ENCODE measurements around the gene CCBE1. TPM values are rescaled to one million over a fixed set of nuclear protein-coding genes. Genes with fewer than 3 reads are reported as not detected.

The CCBE1 gene
- total RNA-seq, 2 experiments from 2014 or later = not detected

GRCh38 chr18:59571902-59572301 lies 125.3 kb downstream of the CCBE1 start:
- no peak overlapping the region for H3K27ac Mint-ChIP-seq

GRCh38 chr18:59570796-59571195 lies 126.4 kb downstream of the CCBE1 start:
- H3K4me1 Mint-ChIP-seq = no peaks in the 10 kb centered on the region
- no peak overlapping the region for H3K27ac Mint-ChIP-seq
- no peak for DNase-seq
- no peaks in the 10 kb centered on the region for H3K36me3 Mint-ChIP-seq (ENCODE audit: low read depth)
- H3K27me3 Mint-ChIP-seq = peaks cover 7% of the 10 kb centered on the region
- H3K4me3 Mint-ChIP-seq = no peak overlapping the region
- CTCF ChIA-PET = no interaction called here
- POLR2A ChIA-PET = no interaction called here
- no peaks in the 10 kb centered on the region for H3K9me3 Mint-ChIP-seq

More at GRCh38 chr18:59571902-59572301, 125.3 kb downstream of the CCBE1 start:
- Mint-ChIP-seq H3K9me3 (no peaks in the 10 kb centered on the region), H3K27me3 (peaks cover 7% of the 10 kb centered on the region), H3K4me1 (no peaks in the 10 kb centered on the region), H3K36me3 (ENCODE audit: low read depth) (no peaks in the 10 kb centered on the region), H3K4me3 (no peak overlapping the region)
- CTCF ChIA-PET = no interaction called here
- no peak for DNase-seq
- POLR2A ChIA-PET = no interaction called here

GRCh38 chr18:59570101-59570775 lies 127.0 kb downstream of the CCBE1 start:
- no peak overlapping the region for H3K27ac Mint-ChIP-seq
- H3K4me3 Mint-ChIP-seq = no peak overlapping the region
- DNase-seq = no peak
- H3K36me3 Mint-ChIP-seq (ENCODE audit: low read depth) = no peaks in the 10 kb centered on the region
- ChIA-PET POLR2A (no interaction called here), CTCF (no interaction called here)
- H3K27me3 Mint-ChIP-seq = peaks cover 7% of the 10 kb centered on the region
- no peaks in the 10 kb centered on the region for H3K4me1 Mint-ChIP-seq
- H3K9me3 Mint-ChIP-seq = no peaks in the 10 kb centered on the region

GRCh38 chr18:59569390-59569791 lies 127.8 kb downstream of the CCBE1 start:
- H3K36me3 Mint-ChIP-seq (ENCODE audit: low read depth) = no peaks in the 10 kb centered on the region
- no peak overlapping the region for H3K27ac Mint-ChIP-seq
- no peaks in the 10 kb centered on the region for H3K4me1 Mint-ChIP-seq
- H3K27me3 Mint-ChIP-seq = peaks cover 10% of the 10 kb centered on the region
- CTCF ChIA-PET = no interaction called here
- DNase-seq = no peak
- no peaks in the 10 kb centered on the region for H3K9me3 Mint-ChIP-seq
- no peak overlapping the region for H3K4me3 Mint-ChIP-seq
- POLR2A ChIA-PET = no interaction called here

GRCh38 chr18:59567431-59567830 lies 129.8 kb downstream of the CCBE1 start:
- no peak for DNase-seq
- H3K9me3 Mint-ChIP-seq = no peaks in the 10 kb centered on the region
- no peaks in the 10 kb centered on the region for H3K4me1 Mint-ChIP-seq
- no peak overlapping the region for H3K27ac Mint-ChIP-seq
- no peaks in the 10 kb centered on the region for H3K36me3 Mint-ChIP-seq (ENCODE audit: low read depth)
- ChIA-PET CTCF (interaction anchor here (0.6 kb wide), 1 partner anchor 43 kb away, joined by 3 read pairs; no protein-coding TSS in a partner anchor), POLR2A (no interaction called here)
- H3K4me3 Mint-ChIP-seq = no peak overlapping the region
- H3K27me3 Mint-ChIP-seq = peaks cover 6% of the 10 kb centered on the region

GRCh38 chr18:59566533-59566971 lies 130.7 kb downstream of the CCBE1 start:
- CTCF ChIA-PET = interaction anchor here (0.5 kb wide), 1 partner anchor 56 kb away, joined by 3 read pairs; no protein-coding TSS in a partner anchor
- Mint-ChIP-seq H3K36me3 (ENCODE audit: low read depth) (no peaks in the 10 kb centered on the region), H3K4me3 (no peak overlapping the region), H3K27ac (no peak overlapping the region), H3K9me3 (no peaks in the 10 kb centered on the region), H3K27me3 (peaks cover 6% of the 10 kb centered on the region), H3K4me1 (no peaks in the 10 kb centered on the region)
- POLR2A ChIA-PET = no interaction called here
- DNase-seq = no peak

GRCh38 chr18:59565957-59566356 lies 131.3 kb downstream of the CCBE1 start:
- Mint-ChIP-seq H3K27me3 (peaks cover 6% of the 10 kb centered on the region), H3K27ac (no peak overlapping the region), H3K4me1 (no peaks in the 10 kb centered on the region), H3K9me3 (no peaks in the 10 kb centered on the region), H3K4me3 (no peak overlapping the region), H3K36me3 (ENCODE audit: low read depth) (no peaks in the 10 kb centered on the region)
- ChIA-PET POLR2A (no interaction called here), CTCF (no interaction called here)
- no peak for DNase-seq

GRCh38 chr18:59564561-59564960 lies 132.7 kb downstream of the CCBE1 start:
- no peak for DNase-seq
- Mint-ChIP-seq H3K4me3 (no peak overlapping the region), H3K36me3 (ENCODE audit: low read depth) (no peaks in the 10 kb centered on the region), H3K9me3 (no peaks in the 10 kb centered on the region), H3K27ac (no peak overlapping the region), H3K4me1 (no peaks in the 10 kb centered on the region), H3K27me3 (peaks cover 6% of the 10 kb centered on the region)
- CTCF ChIA-PET = no interaction called here
- POLR2A ChIA-PET = no interaction called here

- Mint-ChIP-seq H3K36me3 (ENCODE audit: low read depth) (no peaks in the 10 kb centered on the region), H3K27ac (no peak overlapping the region), H3K9me3 (no peaks in the 10 kb centered on the region), H3K4me1 (no peaks in the 10 kb centered on the region), H3K4me3 (no peak overlapping the region), H3K27me3 (peaks cover 3% of the 10 kb centered on the region)
- ChIA-PET POLR2A (no interaction called here), CTCF (no interaction called here)
- no peak for DNase-seq
These were observed 133.9 kb downstream of the CCBE1 start for GRCh38 chr18:59563176-59563785.

- Mint-ChIP-seq H3K4me3 (no peak overlapping the region), H3K9me3 (no peaks in the 10 kb centered on the region), H3K27me3 (peaks cover 3% of the 10 kb centered on the region), H3K4me1 (no peaks in the 10 kb centered on the region), H3K27ac (no peak overlapping the region), H3K36me3 (ENCODE audit: low read depth) (no peaks in the 10 kb centered on the region)
- ChIA-PET CTCF (no interaction called here), POLR2A (no interaction called here)
- no peak for DNase-seq
These were observed 134.5 kb downstream of the CCBE1 start for GRCh38 chr18:59562751-59563150.

- Mint-ChIP-seq H3K27ac (no peak overlapping the region), H3K27me3 (peaks cover 3% of the 10 kb centered on the region), H3K4me1 (no peaks in the 10 kb centered on the region)
These were observed 135.6 kb downstream of the CCBE1 start for GRCh38 chr18:59561612-59562011.

GRCh38 chr18:59560556-59560955 lies 136.7 kb downstream of the CCBE1 start:
- no peaks in the 10 kb centered on the region for H3K4me1 Mint-ChIP-seq
- CTCF ChIA-PET = no interaction called here
- no peaks in the 10 kb centered on the region for H3K36me3 Mint-ChIP-seq (ENCODE audit: low read depth)
- H3K9me3 Mint-ChIP-seq = no peaks in the 10 kb centered on the region
- H3K4me3 Mint-ChIP-seq = no peak overlapping the region
- no peak overlapping the region for H3K27ac Mint-ChIP-seq
- POLR2A ChIA-PET = no interaction called here
- peaks cover 3% of the 10 kb centered on the region for H3K27me3 Mint-ChIP-seq
- DNase-seq = no peak

More at GRCh38 chr18:59561612-59562011, 135.6 kb downstream of the CCBE1 start:
- no peak for DNase-seq
- H3K36me3 Mint-ChIP-seq (ENCODE audit: low read depth) = no peaks in the 10 kb centered on the region
- ChIA-PET CTCF (no interaction called here), POLR2A (no interaction called here)
- no peaks in the 10 kb centered on the region for H3K9me3 Mint-ChIP-seq
- no peak overlapping the region for H3K4me3 Mint-ChIP-seq

- CTCF ChIA-PET = no interaction called here
These were observed 137.7 kb downstream of the CCBE1 start for GRCh38 chr18:59559528-59559927.

More at GRCh38 chr18:59559528-59559927, 137.7 kb downstream of the CCBE1 start:
- Mint-ChIP-seq H3K9me3 (no peaks in the 10 kb centered on the region), H3K4me1 (no peaks in the 10 kb centered on the region), H3K27ac (no peak overlapping the region), H3K36me3 (ENCODE audit: low read depth) (no peaks in the 10 kb centered on the region), H3K4me3 (no peak overlapping the region), H3K27me3 (peaks cover 1% of the 10 kb centered on the region)
- DNase-seq = no peak
- POLR2A ChIA-PET = no interaction called here

Data from activated CD4-positive, alpha-beta T cell treated with anti-CD3 and anti-CD28 coated beads, Interleukin-2, amount 10 ng/mL, durations not matched to agents 7 days and 5 days (primary cell).